LNCAP (cell line): ENCODE measurements around the gene FBXL17.

ENCODE experiments used
- TF ChIP-seq, protein P1 (sequence below): fragments of 450-650 bp; IDR thresholded peaks from 2 replicates; pipeline ENCODE4 v1.5.1; 2017; ENCODE audit warnings: mild to moderate bottlenecking

Gene FBXL17

DNA sequence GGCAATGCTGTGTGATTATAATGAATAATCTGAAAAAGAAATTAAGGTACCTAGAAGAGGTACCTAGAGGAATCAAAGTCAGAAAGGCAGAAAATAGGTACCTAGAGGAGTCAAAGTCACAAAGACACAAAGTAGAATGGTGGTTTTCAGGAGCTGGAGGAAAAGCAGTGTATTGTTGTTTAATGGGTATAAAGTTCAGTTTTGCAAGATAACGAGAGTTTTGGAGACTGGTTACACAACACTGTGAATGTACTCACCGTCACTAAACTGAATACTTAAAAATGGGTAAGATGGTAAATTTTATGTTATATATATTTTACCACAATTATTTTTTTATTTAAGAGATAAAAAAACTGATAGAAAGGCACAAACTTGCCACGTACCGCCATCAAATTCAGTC lies 57.0 kb downstream of the FBXL17 start:
- TF ChIP-seq, protein P1, sequence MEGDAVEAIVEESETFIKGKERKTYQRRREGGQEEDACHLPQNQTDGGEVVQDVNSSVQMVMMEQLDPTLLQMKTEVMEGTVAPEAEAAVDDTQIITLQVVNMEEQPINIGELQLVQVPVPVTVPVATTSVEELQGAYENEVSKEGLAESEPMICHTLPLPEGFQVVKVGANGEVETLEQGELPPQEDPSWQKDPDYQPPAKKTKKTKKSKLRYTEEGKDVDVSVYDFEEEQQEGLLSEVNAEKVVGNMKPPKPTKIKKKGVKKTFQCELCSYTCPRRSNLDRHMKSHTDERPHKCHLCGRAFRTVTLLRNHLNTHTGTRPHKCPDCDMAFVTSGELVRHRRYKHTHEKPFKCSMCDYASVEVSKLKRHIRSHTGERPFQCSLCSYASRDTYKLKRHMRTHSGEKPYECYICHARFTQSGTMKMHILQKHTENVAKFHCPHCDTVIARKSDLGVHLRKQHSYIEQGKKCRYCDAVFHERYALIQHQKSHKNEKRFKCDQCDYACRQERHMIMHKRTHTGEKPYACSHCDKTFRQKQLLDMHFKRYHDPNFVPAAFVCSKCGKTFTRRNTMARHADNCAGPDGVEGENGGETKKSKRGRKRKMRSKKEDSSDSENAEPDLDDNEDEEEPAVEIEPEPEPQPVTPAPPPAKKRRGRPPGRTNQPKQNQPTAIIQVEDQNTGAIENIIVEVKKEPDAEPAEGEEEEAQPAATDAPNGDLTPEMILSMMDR = no peak

DNA sequence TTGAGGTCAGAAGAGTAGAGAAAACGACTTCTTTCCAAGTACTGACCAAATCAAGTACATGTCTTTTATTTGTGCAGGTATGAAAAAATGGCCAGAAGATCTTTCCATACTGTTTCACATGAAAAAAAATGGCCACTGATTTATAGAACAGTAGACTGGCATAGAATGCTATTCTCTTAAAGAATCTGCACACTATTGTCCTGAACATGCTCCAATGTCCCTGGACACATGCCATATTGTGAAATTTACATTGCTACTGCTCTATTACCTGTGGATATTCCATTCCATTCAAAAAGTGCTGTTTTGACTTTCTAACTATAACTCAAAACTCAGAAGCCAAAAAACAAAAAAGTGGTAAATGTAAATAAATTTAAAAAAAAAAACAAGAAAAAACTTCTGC lies 60.6 kb downstream of the FBXL17 start:
- TF ChIP-seq, protein P1 = no peak

DNA sequence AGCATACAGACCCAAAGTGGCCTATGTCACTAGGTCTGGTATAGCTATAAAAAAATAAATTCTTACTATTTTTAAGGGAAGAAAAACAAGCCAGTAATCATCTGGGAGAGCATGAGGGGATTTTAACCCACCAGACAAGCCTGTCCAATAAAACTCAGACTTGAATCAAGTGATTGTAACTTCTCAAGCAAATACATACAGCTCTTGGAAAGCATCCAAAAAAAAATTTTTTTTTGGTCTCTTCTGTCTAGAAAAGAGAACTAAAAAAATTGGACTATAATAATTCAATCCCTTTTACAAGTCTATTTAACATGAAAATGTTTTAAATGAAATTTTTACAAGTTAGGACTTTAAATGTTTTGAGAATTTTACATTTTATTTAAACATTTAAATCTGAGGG lies 61.7 kb downstream of the FBXL17 start:
- TF ChIP-seq, protein P1 = no peak

DNA sequence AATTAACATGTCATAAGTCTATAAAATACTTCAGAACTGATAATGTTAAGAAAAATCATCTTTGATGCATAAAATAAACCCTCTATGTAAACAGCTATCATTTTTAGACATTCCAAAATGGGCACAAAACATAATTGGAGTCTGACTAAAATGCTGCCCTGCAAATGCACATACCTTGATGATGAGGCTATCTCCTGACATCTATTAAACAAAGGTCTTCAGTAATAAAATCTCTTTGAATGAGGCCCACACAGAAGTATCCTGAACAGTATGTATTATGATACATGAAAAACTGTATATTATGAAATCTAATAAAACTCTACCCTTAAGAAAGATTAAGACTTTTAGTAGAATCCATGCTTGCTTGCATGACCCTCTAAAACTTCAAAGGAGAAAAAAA lies 66.1 kb downstream of the FBXL17 start:
- TF ChIP-seq, protein P1 = no peak

DNA sequence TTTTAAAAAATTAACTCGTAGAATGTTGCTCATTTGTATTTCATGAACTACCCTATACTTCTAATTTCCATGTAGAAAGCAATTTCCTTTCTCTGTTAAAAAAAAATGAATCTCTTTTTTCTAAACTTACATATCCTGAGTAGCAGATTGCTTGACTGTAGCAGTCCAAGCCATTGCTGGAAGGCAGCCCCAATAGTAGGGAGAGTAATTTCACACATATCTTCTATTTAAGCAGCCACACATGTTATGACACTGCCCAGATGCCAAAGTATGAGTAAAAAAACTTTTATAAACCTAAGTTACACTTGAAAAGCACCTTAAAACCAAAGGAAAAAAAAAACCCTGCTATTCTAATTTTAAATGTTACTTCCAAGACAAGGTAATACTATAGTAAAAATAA lies 69.6 kb downstream of the FBXL17 start:
- TF ChIP-seq, protein P1 = no peak

DNA sequence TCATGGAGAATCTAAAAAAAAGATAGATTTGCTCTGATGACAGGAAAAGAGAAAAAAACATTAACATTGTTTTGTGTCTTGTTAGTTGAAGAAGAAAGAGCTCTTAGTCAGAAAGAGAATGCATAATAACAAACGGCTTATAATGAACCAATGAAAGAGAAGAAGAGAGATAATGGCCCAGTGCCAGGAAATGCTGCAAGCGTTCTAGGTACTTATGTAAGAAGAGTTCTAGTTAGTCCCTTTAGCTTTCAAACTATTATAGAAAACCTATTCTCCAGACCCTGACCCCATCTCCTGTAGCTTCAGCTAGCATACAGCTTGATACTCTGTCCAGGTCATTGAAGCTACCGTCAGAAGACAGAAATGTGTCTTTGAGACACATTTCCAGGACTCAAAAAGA lies 70.2 kb downstream of the FBXL17 start:
- TF ChIP-seq, protein P1 = no peak

DNA sequence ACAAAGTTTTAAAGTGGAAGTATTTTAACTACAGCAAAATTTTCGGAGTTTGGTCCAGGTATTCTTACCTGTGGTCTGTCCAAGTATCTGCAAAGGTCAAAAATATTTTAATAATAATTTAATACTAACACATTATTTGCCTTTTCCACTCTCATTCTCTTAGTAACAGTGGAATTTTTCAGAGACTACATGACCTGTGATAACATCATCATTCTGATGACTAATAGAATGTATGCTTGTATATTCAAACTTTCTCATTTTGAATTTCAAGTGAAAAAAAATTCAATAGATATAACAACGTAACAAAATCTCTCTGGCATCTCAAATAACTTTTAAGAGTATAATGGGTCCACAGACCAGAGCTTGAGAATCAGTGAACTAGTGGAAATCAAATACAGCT lies 78.3 kb downstream of the FBXL17 start:
- TF ChIP-seq, protein P1 = no peak

DNA sequence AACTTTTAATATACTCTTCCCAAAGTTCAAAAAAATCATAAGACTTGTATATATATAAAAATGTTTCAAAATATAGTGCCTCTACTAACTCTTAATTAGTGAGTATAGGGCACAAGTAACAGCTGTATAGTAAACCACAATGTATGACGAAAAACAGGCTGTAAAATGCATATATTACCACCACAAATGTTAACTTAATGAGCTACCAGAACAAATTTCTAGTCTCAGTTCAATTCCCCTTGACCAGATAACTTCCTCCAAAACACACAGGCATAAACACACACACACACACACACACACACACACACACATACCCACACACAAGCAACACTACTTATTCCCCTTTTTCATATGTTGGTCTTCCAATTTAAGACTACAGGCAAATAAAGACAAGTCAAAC lies 78.8 kb downstream of the FBXL17 start:
- TF ChIP-seq, protein P1 = no peak
